Measurements from ENCODE around the gene RPS19. TPM values are rescaled to one million over a fixed set of nuclear protein-coding genes. Genes with fewer than 3 reads are reported as not detected.
A peak's percentile ranks its signal among the peaks of the same experiment; 100 is the strongest.

The RPS19 gene
- polyA plus RNA-seq, 2 of the 4 experiments (the other 2 are of a cell fraction): 3,564 to 7,778 TPM

- WGBS (ENCODE audit: missing lambda C conversion rate): 5% methylated on average over 2 of the region's 2 CpGs
- no peak overlapping the region for H3K27ac ChIP-seq
- no peaks in the 10 kb centered on the region for H3K9me3 ChIP-seq
- no peaks in the 10 kb centered on the region for H3K4me1 ChIP-seq
- POLR2A ChIA-PET: interaction anchor here (0.9 kb wide), 1 partner anchor 21 kb away, joined by 3 read pairs; the partner anchor contains the start of gene RPS19
- TF ChIP-seq RFX5 (IDR thresholded peaks at IDR 0.05) (no peak), HES2 (IDR thresholded peaks at IDR 0.05) (no peak), KDM5A (IDR thresholded peaks at IDR 0.05) (no peak), NFE2L2 (conservative IDR thresholded peaks at IDR 0.05; ENCODE audit: low read length) (no peak), ZSCAN20 (CRISPR knock-in tag; IDR thresholded peaks at IDR 0.05) (no peak), ZNF302 (CRISPR knock-in tag; IDR thresholded peaks at IDR 0.05) (no peak), POLR2AphosphoS2 (conservative IDR thresholded peaks at IDR 0.05; ENCODE audit: low read length) (no peak), MAFK (IDR thresholded peaks at IDR 0.05; ENCODE audit: partially characterized antibody) (no peak), TP53 (CRISPR knock-in tag; IDR thresholded peaks at IDR 0.05) (no peak), E2F6 (IDR thresholded peaks at IDR 0.05; ENCODE audit: borderline replicate concordance, low read depth) (no peak), TFCP2L1 (CRISPR knock-in tag; IDR thresholded peaks at IDR 0.05) (no peak), ZFP36 (IDR thresholded peaks at IDR 0.05; ENCODE audit: borderline replicate concordance, partially characterized antibody) (no peak), POLR2A (IDR thresholded peaks at IDR 0.05; ENCODE audit: low read length) (no peak), EHF (CRISPR knock-in tag; IDR thresholded peaks at IDR 0.05) (no peak)
- DNase-seq (ENCODE audit: low read depth in 1 of 2, low spot score in 1 of 2) (no peak), ATAC-seq (no peak), FAIRE-seq (peak; percentile 78)
- H3K4me3 ChIP-seq: no peak overlapping the region
- no peak overlapping the region for H3K4me2 ChIP-seq
- CTCF ChIA-PET: interaction anchor here (0.9 to 11.2 kb wide), 7 partner anchors 14 to 195 kb away, joined by 3 to 243 read pairs (median 9); partner anchors contain the start of genes CEACAM3 and RPS19
Observed at GRCh38 chr19:41839211-41839610, 20.8 kb upstream of the RPS19 start.

GRCh38 chr19:41843371-41843770 is 16.7 kb upstream of the RPS19 start:
- no peaks in the 10 kb centered on the region for H3K4me1 ChIP-seq
- H3K9me3 ChIP-seq: no peaks in the 10 kb centered on the region
- DNase-seq (ENCODE audit: low read depth in 1 of 2, low spot score in 1 of 2): no peak
- ChIA-PET CTCF (interaction anchor here (0.7 to 3.4 kb wide), 11 partner anchors 8 to 280 kb away, joined by 3 to 15 read pairs (median 7); partner anchors contain the start of genes CEACAM3 and RPS19), POLR2A (interaction anchor here (2.3 kb wide), 1 partner anchor 17 kb away, joined by 10 read pairs; the partner anchor contains the start of gene RPS19)
- no peak for FAIRE-seq
- no peak overlapping the region for H3K4me2 ChIP-seq
- no peak overlapping the region for H3K4me3 ChIP-seq
- ATAC-seq: no peak
- TF ChIP-seq EHMT2 (IDR thresholded peaks at IDR 0.05; ENCODE audit: low read depth) (no peak), MYC (IDR thresholded peaks at IDR 0.05; ENCODE audit: borderline replicate concordance, low read length) (no peak), HOXB5 (CRISPR knock-in tag; IDR thresholded peaks at IDR 0.05) (no peak), JUNB (IDR thresholded peaks at IDR 0.05) (no peak), REST (IDR thresholded peaks at IDR 0.05) (no peak), JUN (IDR thresholded peaks at IDR 0.05) (no peak), RCOR1 (IDR thresholded peaks at IDR 0.05; ENCODE audit: low read depth, low read length) (no peak), HMGXB4 (CRISPR knock-in tag; IDR thresholded peaks at IDR 0.05; ENCODE audit: borderline replicate concordance) (no peak)
- no peak overlapping the region for H3K27ac ChIP-seq
- 37% methylated on average over 7 of the region's 7 CpGs for WGBS (ENCODE audit: missing lambda C conversion rate)
